DND-41 (cell line): Measurements from ENCODE around the gene NEK9.

Source experiments
- ATAC-seq: fragments of 200-7000 bp; cut with Tn5 transposase; 3 replicates; pipeline ENCODE4 v1.9.1; 2021; ENCODE audit warnings: low read depth; ENCODE audit not compliant: insufficient read depth
- DNase-seq: peaks from one replicate; pipeline ENCODE4 v3.0.0-alpha.2; 2020
- H2AFZ ChIP-seq: 2 replicates; pipeline ENCODE4 v1.6.0; 2012; ENCODE audit warnings: low read depth, low read length
- H3K27ac ChIP-seq: 2 replicates; pipeline ENCODE4 v1.5.1; 2012; ENCODE audit warnings: low read length, inconsistent platforms
- H3K27me3 ChIP-seq: fragments of 200-600 bp; sonication (generic); 2 replicates; pipeline ENCODE4 v1.6.0; 2012; ENCODE audit warnings: low read length, mild to moderate bottlenecking, inconsistent platforms; ENCODE audit not compliant: insufficient read depth, poor library complexity
- H3K36me3 ChIP-seq: 2 replicates; pipeline ENCODE4 v1.5.1; 2012; ENCODE audit warnings: low read length, inconsistent platforms; ENCODE audit not compliant: insufficient read depth
- H3K4me1 ChIP-seq: 2 replicates; pipeline ENCODE4 v1.5.1; 2012; ENCODE audit warnings: mild to moderate bottlenecking, low read length; ENCODE audit not compliant: insufficient read depth
- H3K4me2 ChIP-seq: 2 replicates; pipeline ENCODE4 v1.6.0; 2012; ENCODE audit warnings: mild to moderate bottlenecking, moderate library complexity, low read length, inconsistent platforms; ENCODE audit not compliant: insufficient read depth
- H3K4me3 ChIP-seq, 2 experiments: fragments of 200-600 bp in 1 of 2; shearing (Covaris generic) in 1 of 2; 2 replicates each; pipeline ENCODE4 v1.5.1; 2012 to 2016; ENCODE audit warnings: inconsistent platforms in 2 of 2, low read length in 2 of 2, mild to moderate bottlenecking in 2 of 2, low read depth in 1 of 2, moderate library complexity in 1 of 2
- H3K79me2 ChIP-seq: 2 replicates; pipeline ENCODE4 v1.6.0; 2012; ENCODE audit warnings: low read length, inconsistent platforms; ENCODE audit not compliant: insufficient read depth
- H3K9ac ChIP-seq: 2 replicates; pipeline ENCODE4 v1.6.0; 2012; ENCODE audit warnings: low read depth, mild to moderate bottlenecking, inconsistent platforms, low read length, moderate library complexity
- H3K9me3 ChIP-seq: 2 replicates; pipeline ENCODE4 v1.5.1; 2012; ENCODE audit warnings: low read length, moderate library complexity, mild to moderate bottlenecking, inconsistent platforms; ENCODE audit not compliant: insufficient read depth, severe bottlenecking
- H4K20me1 ChIP-seq: 2 replicates; pipeline ENCODE4 v1.6.0; 2012; ENCODE audit warnings: low read length; ENCODE audit not compliant: insufficient read depth
- EZH2 ChIP-seq: IDR thresholded peaks from 3 replicates; pipeline ENCODE4 v1.6.1; 2012; ENCODE audit warnings: borderline replicate concordance, low read depth, mild to moderate bottlenecking, moderate library complexity, low read length, inconsistent platforms; ENCODE audit not compliant: severe bottlenecking
- TF ChIP-seq, protein P1 (sequence below): IDR thresholded peaks from 2 replicates; pipeline ENCODE4 v1.5.1; 2012; ENCODE audit warnings: borderline replicate concordance, low read length, moderate library complexity, mild to moderate bottlenecking; ENCODE audit not compliant: poor library complexity, severe bottlenecking; ENCODE audit errors: extremely low read depth

Gene NEK9

DNA sequence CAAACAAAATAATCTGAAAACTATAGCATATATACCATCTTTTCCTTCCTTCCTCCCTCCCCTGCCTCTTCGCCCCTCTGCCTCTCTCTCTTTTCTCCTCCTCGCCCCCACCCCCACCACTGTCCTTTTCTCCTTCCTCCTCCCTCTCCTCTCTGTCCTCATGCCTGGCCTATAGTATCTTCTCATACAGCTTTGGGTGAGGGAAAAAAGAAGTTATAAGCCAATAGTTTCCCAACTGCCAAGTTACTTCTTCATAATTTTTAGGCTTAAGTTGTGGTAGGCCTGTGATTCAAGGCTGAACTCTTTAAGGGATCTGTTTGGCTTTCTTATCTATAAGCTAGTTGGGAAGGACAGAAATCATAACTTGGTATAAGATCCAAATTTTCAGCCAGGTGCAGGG, 40.5 kb upstream of the NEK9 start:
- ATAC-seq = no peak
- H3K9me3 ChIP-seq = no peaks in the 10 kb centered on the region
- 0 out of 2 replicates have a peak, but pooled peaks cover 4% of the 10 kb centered on the region for H3K4me1 ChIP-seq
- peaks cover 82% of the 10 kb centered on the region for H4K20me1 ChIP-seq
- no peaks in the 10 kb centered on the region for H3K36me3 ChIP-seq
- TF ChIP-seq EZH2 = no peak
- TF ChIP-seq, protein P1, sequence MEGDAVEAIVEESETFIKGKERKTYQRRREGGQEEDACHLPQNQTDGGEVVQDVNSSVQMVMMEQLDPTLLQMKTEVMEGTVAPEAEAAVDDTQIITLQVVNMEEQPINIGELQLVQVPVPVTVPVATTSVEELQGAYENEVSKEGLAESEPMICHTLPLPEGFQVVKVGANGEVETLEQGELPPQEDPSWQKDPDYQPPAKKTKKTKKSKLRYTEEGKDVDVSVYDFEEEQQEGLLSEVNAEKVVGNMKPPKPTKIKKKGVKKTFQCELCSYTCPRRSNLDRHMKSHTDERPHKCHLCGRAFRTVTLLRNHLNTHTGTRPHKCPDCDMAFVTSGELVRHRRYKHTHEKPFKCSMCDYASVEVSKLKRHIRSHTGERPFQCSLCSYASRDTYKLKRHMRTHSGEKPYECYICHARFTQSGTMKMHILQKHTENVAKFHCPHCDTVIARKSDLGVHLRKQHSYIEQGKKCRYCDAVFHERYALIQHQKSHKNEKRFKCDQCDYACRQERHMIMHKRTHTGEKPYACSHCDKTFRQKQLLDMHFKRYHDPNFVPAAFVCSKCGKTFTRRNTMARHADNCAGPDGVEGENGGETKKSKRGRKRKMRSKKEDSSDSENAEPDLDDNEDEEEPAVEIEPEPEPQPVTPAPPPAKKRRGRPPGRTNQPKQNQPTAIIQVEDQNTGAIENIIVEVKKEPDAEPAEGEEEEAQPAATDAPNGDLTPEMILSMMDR = no peak
- DNase-seq = no peak
- no peak overlapping the region for H3K9ac ChIP-seq
- H3K4me2 ChIP-seq = no peak overlapping the region
- H2AFZ ChIP-seq = no peak overlapping the region
- no peak overlapping the region for H3K27ac ChIP-seq
- H3K79me2 ChIP-seq = peaks cover 97% of the 10 kb centered on the region
- H3K4me3 ChIP-seq = no peak overlapping the region
- H3K27me3 ChIP-seq = no peaks in the 10 kb centered on the region

DNA sequence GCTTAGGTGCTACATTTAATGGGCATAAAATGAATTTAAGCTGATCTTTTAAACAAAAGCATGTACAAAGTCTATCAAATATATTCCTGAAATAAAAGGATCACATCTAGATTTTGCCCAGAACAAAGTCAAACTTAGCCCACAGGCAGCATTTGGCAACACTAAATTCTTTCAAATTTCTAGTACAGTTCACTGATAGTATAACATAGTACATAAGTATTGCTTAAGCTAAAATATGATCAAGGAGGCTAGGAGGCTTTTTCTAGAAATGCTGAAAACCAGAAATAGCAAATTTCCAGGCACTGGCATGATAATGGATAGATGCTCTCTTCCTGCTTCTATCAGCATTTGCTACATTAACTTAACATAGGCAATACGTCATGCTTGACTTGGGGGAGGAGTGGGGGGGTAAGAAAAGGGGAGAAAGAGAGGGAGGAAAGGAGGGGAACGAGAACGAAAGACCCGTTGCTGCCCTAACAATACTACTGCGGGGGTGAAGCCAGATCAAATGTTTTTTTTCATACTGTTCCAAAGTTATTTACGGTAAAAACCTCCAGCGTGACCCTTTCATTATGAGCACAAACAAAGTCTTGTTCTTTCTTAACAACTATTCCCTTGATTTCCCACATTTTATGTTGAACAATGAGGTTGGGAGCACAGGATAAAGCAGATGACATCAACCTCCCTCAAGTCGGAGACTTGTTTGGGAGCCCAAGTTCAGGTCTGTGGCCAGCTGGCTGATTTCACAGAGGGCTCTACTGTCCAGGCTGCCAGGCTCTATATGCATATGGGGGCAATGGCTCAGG, 38.9 kb upstream of the NEK9 start:
- Histone ChIP-seq H3K9me3 (no peaks in the 10 kb centered on the region), H4K20me1 (peaks cover 80% of the 10 kb centered on the region), H3K9ac (no peak overlapping the region), H3K79me2 (peaks cover 97% of the 10 kb centered on the region), H3K4me3 (no peak overlapping the region), H3K27me3 (no peaks in the 10 kb centered on the region), H3K36me3 (no peaks in the 10 kb centered on the region), H3K4me2 (no peak overlapping the region), H2AFZ (no peak overlapping the region), H3K27ac (no peak overlapping the region), H3K4me1 (no peaks in the 10 kb centered on the region; the same call in 1 of the 2 replicates)
- DNase-seq = no peak
- TF ChIP-seq, protein P1 = no peak
- TF ChIP-seq EZH2 = no peak
- ATAC-seq = no peak

DNA sequence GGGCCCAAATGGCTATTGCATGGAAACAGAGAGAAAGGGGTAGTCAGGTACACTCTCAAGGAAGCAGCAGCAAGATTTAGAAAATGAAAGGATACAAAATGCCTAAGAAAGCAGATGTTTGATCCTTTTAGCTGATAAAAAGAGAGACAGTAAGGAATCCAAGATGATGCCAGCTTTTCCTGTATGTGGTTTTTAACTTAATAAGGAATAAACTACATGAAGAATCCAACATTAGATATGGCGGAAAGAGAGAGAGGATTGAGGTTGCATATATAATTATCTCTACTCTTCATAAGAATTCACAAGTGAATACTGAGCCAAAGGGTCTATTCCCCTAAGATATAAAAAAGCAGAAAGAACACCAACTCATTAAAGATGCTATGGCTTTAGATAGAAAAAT, 38.0 kb upstream of the NEK9 start:
- H3K4me1 ChIP-seq = peaks cover 1% of the 10 kb centered on the region; the same call in 1 of the 2 replicates
- H3K79me2 ChIP-seq = peaks cover 97% of the 10 kb centered on the region
- H3K27me3 ChIP-seq = no peaks in the 10 kb centered on the region
- no peak overlapping the region for H2AFZ ChIP-seq
- H3K4me3 ChIP-seq = no peak overlapping the region
- H3K4me2 ChIP-seq = no peak overlapping the region
- H3K27ac ChIP-seq = no peak overlapping the region
- DNase-seq (no peak), ATAC-seq (no peak)
- no peak overlapping the region for H3K9ac ChIP-seq
- peaks cover 76% of the 10 kb centered on the region for H4K20me1 ChIP-seq
- no peak for TF ChIP-seq EZH2
- TF ChIP-seq, protein P1 = no peak
- no peaks in the 10 kb centered on the region for H3K36me3 ChIP-seq
- H3K9me3 ChIP-seq = no peaks in the 10 kb centered on the region
